Stomach (tissue), 9 donors: ENCODE results near the gene TCIRG1. TPM values are rescaled to one million over a fixed set of nuclear protein-coding genes. Genes with fewer than 3 reads are reported as not detected.

Source experiments
- DNase-seq, 2 donors: peaks; one replicate each; pipeline versions ENCODE4 v3.0.0 to v3.0.0-alpha.2; 2013 to 2019
- H3K27ac ChIP-seq, 5 donors: fragments of 200-600 bp in 4 of 5; sonication (generic) in 4 of 5; one replicate each; pipeline ENCODE4 v1.5.1; 2013 to 2019; ENCODE audit warnings: mild to moderate bottlenecking in 1 of 5, moderate library complexity in 1 of 5
- H3K27me3 ChIP-seq, 3 donors: fragments of 200-600 bp; sonication (generic); one replicate each; pipeline ENCODE4 v1.5.1; 2017 to 2019; ENCODE audit warnings: mixed run types in 1 of 3
- H3K36me3 ChIP-seq, 4 donors: fragments of 200-600 bp; sonication (generic); 1 replicate in 3 of 4; 2 replicates in 1 of 4; pipeline ENCODE4 v1.5.1; 2016 to 2019
- H3K4me1 ChIP-seq, 4 donors: fragments of 200-600 bp; sonication (generic); one replicate each; pipeline ENCODE4 v1.5.1; 2016 to 2019
- H3K4me3 ChIP-seq, 4 donors: fragments of 200-600 bp; sonication (generic) in 3 of 4; one replicate each; pipeline ENCODE4 v1.5.1; 2016 to 2019; ENCODE audit warnings: mild to moderate bottlenecking in 1 of 4
- H3K9me3 ChIP-seq, 4 donors: fragments of 200-600 bp; sonication (generic); one replicate each; pipeline ENCODE4 v1.5.1; 2016 to 2019
- EP300 ChIP-seq: sonication (generic); formaldehyde crosslinking; IDR thresholded peaks from one replicate; pipeline ENCODE4 v1.6.1; 2017; ENCODE audit warnings: antibody characterized with exemption
- POLR2A ChIP-seq, 4 donors: fragments of 450-650 bp; IDR thresholded peaks; one replicate each; pipeline ENCODE4 v1.6.1; 2016; ENCODE audit warnings: antibody characterized with exemption in 4 of 4, control low read depth in 2 of 4, mild to moderate bottlenecking in 1 of 4, moderate library complexity in 1 of 4
- POLR2AphosphoS5 ChIP-seq, 3 donors: sonication (generic); formaldehyde crosslinking; IDR thresholded peaks; one replicate each; pipeline ENCODE4 v1.6.1; 2016; ENCODE audit warnings: antibody characterized with exemption in 3 of 3
- WGBS, 5 donors: extraction: QIAGEN DNeasy Blood & Tissue Kit in 3 of 5; methylation state at CpG; one replicate each; pipeline versions ENCODE4 v1.1.5 to v1.1.7; 2013 to 2018; 5-methylcytosine and 5-hydroxymethylcytosine counted together
- intact Hi-C: fragments of 100-400 bp; cut with DNase I; formaldehyde crosslinking; loops from one replicate; pipeline ENCODE4 v1.15.1; 2023; ENCODE audit warnings: low total_unique reads
- polyA plus RNA-seq, 3 donors: library from polyadenylated mRNA; stranded (reverse); fragments of 200-250 nt; gene quantifications; one replicate each; pipeline ENCODE4 v1.2.3, GENCODE V29; 2013
- total RNA-seq, 5 donors: library from RNA; depleted of rRNA; stranded (reverse); fragments of >200 nt; gene quantifications; one replicate each; pipeline versions ENCODE4 v1.1.0 to v1.2.3, GENCODE V29; 2014 to 2016
- TF ChIP-seq, protein P1 (sequence below), 7 experiments: fragments of 450-650 bp in 4 of 7; fragments of 200-600 bp in 3 of 7; sonication (generic) in 3 of 7; IDR thresholded peaks; one replicate each; pipeline ENCODE4 v1.5.1; 2016 to 2019; ENCODE audit warnings: antibody characterized with exemption in 7 of 7, control low read depth in 2 of 7, mild to moderate bottlenecking in 1 of 7
- donor health status: healthy with polysubstance abuse.
- donor health status: Bipolar disorder and iron deficiency.
- donor health status: healthy.

TCIRG1 gene
- total and polyA plus RNA-seq, 8 donors: 46.3 to 835 (median 192) TPM

DNA sequence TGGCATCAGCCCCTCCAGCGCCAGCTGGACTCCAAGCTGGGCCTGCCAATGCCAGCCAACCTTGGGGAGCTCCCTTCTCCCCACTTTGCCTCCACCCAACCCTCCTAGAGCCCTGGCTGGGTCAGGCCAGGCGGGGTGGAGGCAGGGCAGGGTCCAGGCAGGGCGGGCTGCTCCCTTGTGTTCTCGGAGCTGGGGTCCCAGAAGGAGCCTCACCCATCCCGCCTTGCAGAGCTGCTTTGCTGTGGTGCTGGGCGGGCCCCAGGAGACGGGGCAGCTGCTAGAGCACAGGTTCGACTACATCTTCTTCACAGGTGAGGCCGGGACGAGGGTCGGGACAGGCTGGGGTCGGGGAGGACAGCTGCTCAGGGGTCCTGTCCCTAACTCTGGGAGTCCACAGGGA is 19.3 kb upstream of the TCIRG1 start:
- Histone ChIP-seq H3K4me1 (peaks cover 19 to 46% (median 28%) of the 10 kb centered on the region in 4 donors), H3K4me3 (no peak overlapping the region), H3K27ac (no peak overlapping the region), H3K27me3 (no peaks in the 10 kb centered on the region), H3K36me3 (peaks cover 0 to 26% (median 19%) of the 10 kb centered on the region in 4 donors), H3K9me3 (no peaks in the 10 kb centered on the region)
- intact Hi-C loops: no loop called here
- WGBS, 5 donors: 78 to 88% (median 83%) methylated on average over 2 to 12 of the region's 12 CpGs
- no peak for DNase-seq
- no peak for TF ChIP-seq POLR2AphosphoS5 (IDR thresholded peaks at IDR 0.05)
- TF ChIP-seq, protein P1, sequence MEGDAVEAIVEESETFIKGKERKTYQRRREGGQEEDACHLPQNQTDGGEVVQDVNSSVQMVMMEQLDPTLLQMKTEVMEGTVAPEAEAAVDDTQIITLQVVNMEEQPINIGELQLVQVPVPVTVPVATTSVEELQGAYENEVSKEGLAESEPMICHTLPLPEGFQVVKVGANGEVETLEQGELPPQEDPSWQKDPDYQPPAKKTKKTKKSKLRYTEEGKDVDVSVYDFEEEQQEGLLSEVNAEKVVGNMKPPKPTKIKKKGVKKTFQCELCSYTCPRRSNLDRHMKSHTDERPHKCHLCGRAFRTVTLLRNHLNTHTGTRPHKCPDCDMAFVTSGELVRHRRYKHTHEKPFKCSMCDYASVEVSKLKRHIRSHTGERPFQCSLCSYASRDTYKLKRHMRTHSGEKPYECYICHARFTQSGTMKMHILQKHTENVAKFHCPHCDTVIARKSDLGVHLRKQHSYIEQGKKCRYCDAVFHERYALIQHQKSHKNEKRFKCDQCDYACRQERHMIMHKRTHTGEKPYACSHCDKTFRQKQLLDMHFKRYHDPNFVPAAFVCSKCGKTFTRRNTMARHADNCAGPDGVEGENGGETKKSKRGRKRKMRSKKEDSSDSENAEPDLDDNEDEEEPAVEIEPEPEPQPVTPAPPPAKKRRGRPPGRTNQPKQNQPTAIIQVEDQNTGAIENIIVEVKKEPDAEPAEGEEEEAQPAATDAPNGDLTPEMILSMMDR (IDR thresholded peaks at IDR 0.05): no peak
- no peak for TF ChIP-seq EP300
- no peak for TF ChIP-seq POLR2A (IDR thresholded peaks at IDR 0.05)

DNA sequence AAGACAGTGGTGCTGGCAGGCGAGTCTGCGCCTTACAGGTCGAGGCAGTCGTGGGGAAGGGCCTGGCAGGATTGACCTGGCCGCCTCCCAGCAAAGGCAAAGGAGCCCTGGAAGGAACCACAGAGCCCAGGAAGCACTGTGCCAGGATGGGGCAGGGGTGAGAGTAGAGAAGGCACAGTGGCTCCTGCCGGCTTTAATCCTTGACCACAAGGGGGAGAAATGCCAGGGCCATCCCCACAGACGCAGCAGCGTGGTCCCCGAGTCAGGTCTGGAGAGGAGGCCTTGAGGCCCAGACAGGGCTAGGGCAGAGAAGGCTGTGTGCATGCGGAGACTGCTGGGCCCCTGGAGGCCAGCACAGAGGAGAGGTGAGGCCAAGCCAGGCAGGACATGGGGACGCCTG is 18.2 kb upstream of the TCIRG1 start:
- no peaks in the 10 kb centered on the region for H3K9me3 ChIP-seq
- peaks cover 14 to 36% (median 22%) of the 10 kb centered on the region in 4 donors for H3K4me1 ChIP-seq
- TF ChIP-seq POLR2A (IDR thresholded peaks at IDR 0.05): no peak
- no peak for TF ChIP-seq POLR2AphosphoS5 (IDR thresholded peaks at IDR 0.05)
- TF ChIP-seq, protein P1 (IDR thresholded peaks at IDR 0.05): peak in 2 of 7 experiments; percentile 14 to 19
- TF ChIP-seq EP300: no peak
- DNase-seq: peak in 1 of 2 donors; percentile 82
- intact Hi-C loops: no loop called here
- peaks cover 3 to 35% (median 29%) of the 10 kb centered on the region in 4 donors for H3K36me3 ChIP-seq
- 23 to 62% (median 40%) methylated on average over 5 to 11 of the region's 11 CpGs for whole genome bisulfite sequencing, 5 donors
- H3K4me3 ChIP-seq: no peak overlapping the region
- H3K27ac ChIP-seq: peak overlapping the region in 1 of 5 donors; percentile 4
- no peaks in the 10 kb centered on the region for H3K27me3 ChIP-seq

DNA sequence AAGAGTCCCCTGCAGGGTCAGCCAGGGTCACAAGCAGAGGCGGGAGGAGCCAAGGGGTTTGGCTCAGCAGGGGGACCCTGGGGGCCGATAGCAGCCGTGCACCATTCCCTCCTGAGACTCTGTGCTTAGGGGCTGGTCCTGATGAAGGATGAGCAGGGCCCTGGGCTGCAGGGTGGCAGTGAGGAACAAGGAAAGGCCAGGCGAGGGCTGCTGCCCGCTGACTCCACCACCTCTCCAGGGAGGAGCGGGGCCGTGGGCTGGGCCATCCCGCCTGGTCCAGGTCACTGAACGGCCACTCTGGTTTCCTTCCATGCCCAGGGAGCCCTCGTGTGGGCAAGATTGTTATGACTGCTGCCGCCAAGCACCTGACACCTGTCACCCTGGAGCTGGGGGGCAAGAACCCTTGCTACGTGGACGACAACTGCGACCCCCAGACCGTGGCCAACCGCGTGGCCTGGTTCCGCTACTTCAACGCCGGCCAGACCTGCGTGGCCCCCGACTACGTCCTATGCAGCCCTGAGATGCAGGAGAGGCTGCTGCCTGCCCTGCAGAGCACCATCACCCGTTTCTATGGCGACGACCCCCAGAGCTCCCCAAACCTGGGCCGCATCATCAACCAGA is 17.5 kb upstream of the TCIRG1 start:
- intact Hi-C loops: no loop called here
- Histone ChIP-seq H3K27ac (no peak overlapping the region), H3K36me3 (peaks cover 3 to 42% (median 36%) of the 10 kb centered on the region in 4 donors), H3K9me3 (no peaks in the 10 kb centered on the region), H3K4me3 (no peak overlapping the region), H3K4me1 (peaks cover 14 to 34% (median 22%) of the 10 kb centered on the region in 4 donors), H3K27me3 (no peaks in the 10 kb centered on the region)
- 58 to 75% (median 61%) methylated on average over 16 to 27 of the region's 27 CpGs for WGBS, 5 donors
- TF ChIP-seq POLR2A (IDR thresholded peaks at IDR 0.05): no peak
- peak in 1 of 3 donors; percentile 31 for TF ChIP-seq POLR2AphosphoS5 (IDR thresholded peaks at IDR 0.05)
- TF ChIP-seq EP300: no peak
- TF ChIP-seq, protein P1 (IDR thresholded peaks at IDR 0.05): peak in 4 of 7 experiments; percentile 17 to 47 (median 44)
- DNase-seq: peak; percentile 71 to 72

DNA sequence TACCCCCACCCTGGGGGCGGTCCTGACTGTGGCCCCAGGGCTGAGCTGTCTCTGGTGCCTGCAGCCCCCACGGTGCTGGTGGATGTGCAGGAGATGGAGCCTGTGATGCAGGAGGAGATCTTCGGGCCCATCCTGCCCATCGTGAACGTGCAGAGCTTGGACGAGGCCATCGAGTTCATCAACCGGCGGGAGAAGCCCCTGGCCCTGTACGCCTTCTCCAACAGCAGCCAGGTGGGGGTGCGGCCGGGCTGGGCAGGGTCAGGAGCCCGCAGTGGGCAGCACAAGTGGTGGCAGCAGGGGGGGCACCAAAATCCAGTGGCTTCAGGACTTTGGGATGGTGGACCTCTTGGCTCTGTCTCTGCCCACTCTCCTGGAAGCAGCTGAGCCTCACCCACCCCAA is 16.3 kb upstream of the TCIRG1 start:
- Histone ChIP-seq H3K4me3 (no peak overlapping the region), H3K36me3 (peaks cover 3 to 53% (median 46%) of the 10 kb centered on the region in 4 donors), H3K27me3 (no peaks in the 10 kb centered on the region), H3K9me3 (no peaks in the 10 kb centered on the region), H3K27ac (no peak overlapping the region), H3K4me1 (peaks cover 6 to 21% (median 13%) of the 10 kb centered on the region in 4 donors)
- DNase-seq: no peak
- 87 to 93% (median 91%) methylated on average over 11 to 13 of the region's 13 CpGs for WGBS, 5 donors
- TF ChIP-seq, protein P1 (IDR thresholded peaks at IDR 0.05): no peak
- TF ChIP-seq EP300 (no peak), POLR2AphosphoS5 (IDR thresholded peaks at IDR 0.05) (no peak), POLR2A (IDR thresholded peaks at IDR 0.05) (no peak)
- intact Hi-C loops: no loop called here
